HUES6 (cell line): ENCODE results near the gene RINL.

Experiments
- H3K27ac ChIP-seq: 2 replicates; pipeline ENCODE4 v1.7.0; 2013; ENCODE audit warnings: low read depth, mild to moderate bottlenecking, low read length, inconsistent platforms
- H3K27me3 ChIP-seq: 2 replicates; pipeline ENCODE4 v1.6.1; 2013; ENCODE audit warnings: low read length; ENCODE audit not compliant: control insufficient read depth, insufficient read depth
- H3K36me3 ChIP-seq: 2 replicates; pipeline ENCODE4 v1.6.1; 2013; ENCODE audit warnings: low read length; ENCODE audit not compliant: control insufficient read depth, insufficient read depth
- H3K4me1 ChIP-seq: 2 replicates; pipeline ENCODE4 v1.6.1; 2013; ENCODE audit warnings: low read length; ENCODE audit not compliant: control insufficient read depth, insufficient read depth
- H3K4me3 ChIP-seq: 2 replicates; pipeline ENCODE4 v1.5.1; 2013; ENCODE audit warnings: low read depth, low read length
- H3K9ac ChIP-seq: one replicate; pipeline ENCODE4 v1.6.1; 2013; ENCODE audit warnings: mild to moderate bottlenecking, low read length
- H3K9me3 ChIP-seq: 2 replicates; pipeline ENCODE4 v1.6.1; 2013; ENCODE audit warnings: low read depth, low read length; ENCODE audit not compliant: control insufficient read depth, insufficient read depth

Gene RINL

GRCh38 chr19:38846097-38846496 is 32.0 kb downstream of the RINL start:
- Histone ChIP-seq H3K9ac (no peak overlapping the region), H3K4me1 (peaks cover 5% of the 10 kb centered on the region; the same call in 1 of the 2 replicates), H3K4me3 (no peak overlapping the region), H3K9me3 (no peaks in the 10 kb centered on the region), H3K27ac (no peak overlapping the region), H3K36me3 (peaks cover 78% of the 10 kb centered on the region), H3K27me3 (no peaks in the 10 kb centered on the region)

- Histone ChIP-seq H3K36me3 (peaks cover 84% of the 10 kb centered on the region), H3K4me1 (peaks cover 5% of the 10 kb centered on the region; the same call in 1 of the 2 replicates), H3K9ac (no peak overlapping the region), H3K9me3 (no peaks in the 10 kb centered on the region), H3K27me3 (no peaks in the 10 kb centered on the region), H3K4me3 (no peak overlapping the region), H3K27ac (no peak overlapping the region)
Observed at GRCh38 chr19:38845374-38846024, 32.6 kb downstream of the RINL start.

- H3K9ac ChIP-seq, result no peak overlapping the region
- no peak overlapping the region for H3K4me3 ChIP-seq
Observed at GRCh38 chr19:38844093-38844686, 33.9 kb downstream of the RINL start.

GRCh38 chr19:38843175-38843758 is 34.8 kb downstream of the RINL start:
- Histone ChIP-seq H3K4me1 (peaks cover under 1% of the 10 kb centered on the region; the same call in 1 of the 2 replicates), H3K9me3 (no peaks in the 10 kb centered on the region), H3K9ac (no peak overlapping the region), H3K36me3 (peaks cover 98% of the 10 kb centered on the region), H3K27me3 (no peaks in the 10 kb centered on the region), H3K4me3 (no peak overlapping the region), H3K27ac (no peak overlapping the region)

More at GRCh38 chr19:38844093-38844686, 33.9 kb downstream of the RINL start:
- no peaks in the 10 kb centered on the region for H3K9me3 ChIP-seq
- peaks cover 5% of the 10 kb centered on the region; the same call in 1 of the 2 replicates for H3K4me1 ChIP-seq
- peaks cover 97% of the 10 kb centered on the region for H3K36me3 ChIP-seq
- H3K27ac ChIP-seq, result no peak overlapping the region
- H3K27me3 ChIP-seq, result no peaks in the 10 kb centered on the region

GRCh38 chr19:38842439-38843174 is 35.5 kb downstream of the RINL start:
- no peaks in the 10 kb centered on the region for H3K4me1 ChIP-seq
- H3K4me3 ChIP-seq, result no peak overlapping the region
- H3K9me3 ChIP-seq, result no peaks in the 10 kb centered on the region
- H3K36me3 ChIP-seq, result peaks cover 100% of the 10 kb centered on the region
- H3K27ac ChIP-seq, result no peak overlapping the region
- no peak overlapping the region for H3K9ac ChIP-seq
- no peaks in the 10 kb centered on the region for H3K27me3 ChIP-seq

DNA sequence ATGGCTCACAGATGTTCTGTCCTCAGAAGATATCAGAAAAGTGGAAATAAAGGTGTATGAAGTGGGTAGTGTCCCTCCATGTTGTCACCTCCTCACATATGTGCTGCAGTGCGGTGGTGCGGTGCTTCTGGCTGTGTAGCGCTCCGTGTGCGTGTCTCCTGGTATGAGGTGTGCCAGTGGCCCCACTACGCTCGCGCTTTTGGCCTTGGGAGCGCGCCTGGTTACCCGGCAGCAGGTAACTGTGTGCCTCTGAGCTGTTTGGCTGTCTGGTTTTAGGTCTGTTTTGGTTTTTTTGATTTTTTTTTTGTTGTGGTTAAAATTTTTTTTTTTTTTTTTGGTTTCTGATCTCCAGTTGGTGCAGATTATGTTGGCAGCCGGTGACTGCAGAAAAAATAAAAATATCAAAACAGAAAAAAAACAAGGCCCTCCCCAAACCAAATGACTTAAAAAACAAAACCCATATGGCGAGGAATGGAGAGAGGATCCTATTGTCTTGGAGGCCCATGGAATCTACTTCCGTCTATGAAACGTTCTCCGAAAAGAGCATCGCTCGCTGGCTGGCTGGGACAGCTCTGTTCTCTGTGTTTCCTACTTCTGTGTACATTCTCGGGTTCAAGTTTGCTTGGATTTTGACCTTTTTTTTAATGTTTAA is 36.2 kb downstream of the RINL start:
- H3K27ac ChIP-seq, result no peak overlapping the region
- H3K9me3 ChIP-seq, result no peaks in the 10 kb centered on the region
- H3K4me1 ChIP-seq, result no peaks in the 10 kb centered on the region

GRCh38 chr19:38841180-38841766 is 36.8 kb downstream of the RINL start:
- H3K27ac ChIP-seq, result no peak overlapping the region
- no peak overlapping the region for H3K4me3 ChIP-seq
- H3K4me1 ChIP-seq, result no peaks in the 10 kb centered on the region
- no peak overlapping the region for H3K9ac ChIP-seq
- H3K27me3 ChIP-seq, result no peaks in the 10 kb centered on the region
- H3K9me3 ChIP-seq, result no peaks in the 10 kb centered on the region
- H3K36me3 ChIP-seq, result peaks cover 100% of the 10 kb centered on the region

More for the DNA sequence above, 36.2 kb downstream of the RINL start:
- H3K36me3 ChIP-seq, result peaks cover 100% of the 10 kb centered on the region
- H3K27me3 ChIP-seq, result no peaks in the 10 kb centered on the region
- no peak overlapping the region for H3K4me3 ChIP-seq
- H3K9ac ChIP-seq, result no peak overlapping the region

DNA sequence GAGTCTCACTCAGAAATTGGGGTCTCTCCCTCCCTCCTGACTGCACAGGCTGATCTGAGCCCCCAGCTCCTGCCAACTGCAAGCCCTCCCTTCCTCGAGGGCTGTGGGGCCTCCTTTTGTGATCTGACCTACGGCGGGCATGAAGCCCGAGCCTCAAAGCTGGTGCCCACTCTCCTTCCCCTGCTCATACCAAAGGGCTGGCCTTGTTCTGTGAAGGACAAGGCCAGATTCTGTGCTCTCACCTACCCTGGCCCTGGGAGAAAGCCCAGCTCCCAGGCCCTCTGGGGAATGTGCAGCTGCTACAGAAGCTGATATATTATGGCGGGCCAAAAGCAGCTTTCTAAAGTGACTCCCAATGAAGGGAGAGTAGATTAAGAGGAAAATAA is 37.5 kb downstream of the RINL start:
- H3K9ac ChIP-seq, result no peak overlapping the region
- no peaks in the 10 kb centered on the region for H3K27me3 ChIP-seq
- H3K4me3 ChIP-seq, result no peak overlapping the region
- no peaks in the 10 kb centered on the region for H3K4me1 ChIP-seq
- no peak overlapping the region for H3K27ac ChIP-seq
- no peaks in the 10 kb centered on the region for H3K9me3 ChIP-seq
- peaks cover 100% of the 10 kb centered on the region for H3K36me3 ChIP-seq

GRCh38 chr19:38839816-38840582 is 38.1 kb downstream of the RINL start:
- Histone ChIP-seq H3K27me3 (no peaks in the 10 kb centered on the region), H3K9me3 (no peaks in the 10 kb centered on the region), H3K4me1 (no peaks in the 10 kb centered on the region), H3K27ac (no peak overlapping the region), H3K4me3 (no peak overlapping the region), H3K36me3 (peaks cover 98% of the 10 kb centered on the region), H3K9ac (no peak overlapping the region)
